Endodermal cell (in vitro differentiated cells): ENCODE measurements around the gene ADIPOQ. TPM values are rescaled to one million over a fixed set of nuclear protein-coding genes. Genes with fewer than 3 reads are reported as not detected.
"Not testable (repeated sequence)": the region's sequence is repeated elsewhere in the genome, so short reads cannot be mapped to it uniquely, and the experiment has no call there.

Experiments
- DNase-seq: peaks from one replicate; pipeline ENCODE4 v3.0.0-alpha.2; 2017
- H3K27ac ChIP-seq: 2 replicates; pipeline ENCODE4 v1.5.1; 2013; ENCODE audit warnings: mild to moderate bottlenecking, low read depth, low read length, moderate library complexity
- H3K27me3 ChIP-seq: 2 replicates; pipeline ENCODE4 v1.6.1; 2013; ENCODE audit warnings: mild to moderate bottlenecking, low read length, moderate library complexity; ENCODE audit not compliant: insufficient read depth, control insufficient read depth, poor library complexity, severe bottlenecking
- H3K36me3 ChIP-seq: 2 replicates; pipeline ENCODE4 v1.7.0; 2013; ENCODE audit warnings: mild to moderate bottlenecking, low read length, moderate library complexity; ENCODE audit not compliant: control insufficient read depth, insufficient read depth
- H3K4me1 ChIP-seq: one replicate; pipeline ENCODE4 v1.7.0; 2013; ENCODE audit warnings: low read length; ENCODE audit not compliant: control insufficient read depth, insufficient read depth
- H3K4me3 ChIP-seq: 2 replicates; pipeline ENCODE4 v1.5.1; 2013; ENCODE audit warnings: mild to moderate bottlenecking, low read length, moderate library complexity
- H3K9ac ChIP-seq: 2 replicates; pipeline ENCODE4 v1.6.1; 2013; ENCODE audit warnings: mild to moderate bottlenecking, low read length, moderate library complexity; ENCODE audit not compliant: poor library complexity, severe bottlenecking; ENCODE audit errors: extremely low read depth
- H3K9me3 ChIP-seq: 2 replicates; pipeline ENCODE4 v1.6.1; 2013; ENCODE audit warnings: mild to moderate bottlenecking, low read length, moderate library complexity; ENCODE audit not compliant: control insufficient read depth
- H3K27ac Mint-ChIP-seq: 2 replicates; pipeline ENCODE4 v1.8.0; 2020; ENCODE audit warnings: mixed read lengths
- H3K27me3 Mint-ChIP-seq: 2 replicates; pipeline ENCODE4 v1.8.0; 2021; ENCODE audit warnings: mild to moderate bottlenecking, mixed read lengths; ENCODE audit not compliant: insufficient read depth
- H3K36me3 Mint-ChIP-seq: 2 replicates; pipeline ENCODE4 v1.8.0; 2020; ENCODE audit warnings: low read depth, mixed read lengths
- H3K4me1 Mint-ChIP-seq: 2 replicates; pipeline ENCODE4 v1.8.0; 2020; ENCODE audit warnings: mixed read lengths
- H3K4me3 Mint-ChIP-seq: 2 replicates; pipeline ENCODE4 v1.8.0; 2020; ENCODE audit warnings: mild to moderate bottlenecking, moderate library complexity, mixed read lengths
- H3K9me3 Mint-ChIP-seq: 2 replicates; pipeline ENCODE4 v1.8.0; 2020; ENCODE audit warnings: mild to moderate bottlenecking, mixed read lengths
- WGBS, 2 experiments: methylation state at CpG; one replicate each; pipeline versions ENCODE4 v1.1.5 to v1.1.7; 2013; ENCODE audit warnings: missing lambda C conversion rate in 2 of 2, mixed read lengths in 1 of 2; ENCODE audit not compliant: insufficient coverage in 1 of 2, insufficient read length in 1 of 2; 5-methylcytosine and 5-hydroxymethylcytosine counted together
- total RNA-seq, 2 donors: library from RNA; stranded (reverse); fragmentation: NEBNext Ultra II Directional in 1 of 2; extraction: Animal tissue kit (Norgen Biotek cat#: 25700) in 1 of 2; gene quantifications; 2 replicates in 1 of 2; 3 replicates in 1 of 2; pipeline ENCODE4 v1.2.1, GENCODE V29; 2021
- TF ChIP-seq, protein P1 (sequence below): fragments of 200-600 bp; sonication (generic); conservative IDR thresholded peaks from 2 replicates; pipeline ENCODE4 v1.5.0; 2021; ENCODE audit warnings: antibody characterized with exemption, mild to moderate bottlenecking

Gene ADIPOQ
- total RNA-seq, 2 donors from 2014 or later = not detected

DNA sequence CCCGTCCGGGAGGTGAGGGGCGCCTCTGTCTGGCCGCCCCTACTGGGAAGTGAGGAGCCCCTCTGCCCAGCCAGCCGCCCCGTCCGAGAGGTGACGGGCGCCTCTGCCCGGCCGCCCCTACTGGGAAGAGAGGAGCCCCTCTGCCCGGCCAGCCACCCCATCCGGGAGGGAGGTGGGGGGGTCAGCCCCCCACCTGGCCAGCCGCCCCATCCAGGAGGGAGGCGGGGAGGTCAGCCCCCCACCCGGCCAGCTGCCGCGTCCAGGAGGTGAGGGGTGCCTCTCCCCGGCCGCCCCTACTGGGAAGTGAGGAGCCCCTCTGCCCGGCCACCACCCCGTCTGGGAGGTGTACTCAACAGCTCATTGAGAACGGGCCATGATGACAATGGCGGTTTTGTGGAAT is 31.7 kb downstream of the ADIPOQ start:
- H3K36me3 ChIP-seq, H3K4me3 Mint-ChIP-seq, H3K4me1 ChIP-seq, H3K4me3 ChIP-seq, H3K9ac ChIP-seq, H3K27ac Mint-ChIP-seq, H3K27me3 Mint-ChIP-seq, H3K27me3 ChIP-seq, H3K27ac ChIP-seq, H3K36me3 Mint-ChIP-seq, DNase-seq: not testable (repeated sequence)
- H3K9me3 ChIP-seq = peaks cover 15% of the 10 kb centered on the region
- Mint-ChIP-seq H3K4me1 (peaks cover 26% of the 10 kb centered on the region), H3K9me3 (peaks cover 27% of the 10 kb centered on the region)
- 83 to 94% methylated on average over 2 to 19 of the region's 24 CpGs for WGBS, 2 experiments

DNA sequence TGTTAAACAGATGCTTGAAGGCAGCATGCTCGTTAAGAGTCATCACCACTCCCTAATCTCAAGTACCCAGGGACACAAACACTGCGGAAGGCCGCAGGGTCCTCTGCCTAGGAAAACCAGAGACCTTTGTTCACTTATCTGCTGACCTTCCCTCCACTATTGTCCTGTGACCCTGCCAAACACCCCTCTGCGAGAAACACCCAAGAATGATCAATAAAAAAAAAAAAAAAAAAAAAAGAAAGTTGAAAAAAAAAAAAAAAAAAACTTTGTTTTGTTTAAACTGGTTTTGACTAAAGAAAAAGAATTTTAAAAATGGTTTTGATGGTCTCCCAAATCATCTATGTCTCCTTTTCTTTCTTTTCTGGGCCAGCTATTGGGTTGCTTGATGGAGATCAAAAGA is 32.3 kb downstream of the ADIPOQ start:
- H3K27me3 ChIP-seq, H3K36me3 Mint-ChIP-seq, H3K27ac Mint-ChIP-seq, H3K4me3 ChIP-seq, H3K9ac ChIP-seq, H3K27me3 Mint-ChIP-seq, H3K4me3 Mint-ChIP-seq, H3K36me3 ChIP-seq, H3K4me1 ChIP-seq, DNase-seq, H3K27ac ChIP-seq: not testable (repeated sequence)
- Mint-ChIP-seq H3K4me1 (peaks cover 20% of the 10 kb centered on the region), H3K9me3 (peaks cover 27% of the 10 kb centered on the region)
- WGBS, 2 experiments = no CpG with 5 or more reads among the region's 4 CpGs
- peaks cover 15% of the 10 kb centered on the region for H3K9me3 ChIP-seq

DNA sequence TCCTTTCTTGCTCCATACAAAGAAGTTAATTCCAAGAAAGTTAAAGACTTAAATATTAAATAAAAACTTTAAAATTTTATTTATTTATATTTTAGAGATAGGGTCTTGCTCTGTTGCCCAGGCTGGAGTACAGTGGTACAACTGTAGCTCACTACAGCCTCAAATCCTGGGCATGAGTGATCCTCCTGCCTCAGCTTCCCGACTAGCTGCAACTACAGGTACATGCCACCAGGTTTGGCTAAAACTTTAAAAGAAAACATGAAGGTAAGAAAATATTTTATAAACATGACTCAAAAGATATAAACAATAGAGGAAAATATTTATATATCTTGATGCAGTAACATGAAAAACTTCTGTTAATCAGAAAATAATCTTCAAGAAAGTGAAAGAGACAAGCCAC is 33.2 kb downstream of the ADIPOQ start:
- Histone ChIP-seq H3K9me3 (peaks cover 15% of the 10 kb centered on the region), H3K9ac (no peak overlapping the region), H3K36me3 (no peaks in the 10 kb centered on the region), H3K27ac (no peak overlapping the region), H3K27me3 (no peaks in the 10 kb centered on the region), H3K4me3 (no peak overlapping the region), H3K4me1 (peaks cover 2% of the 10 kb centered on the region)
- no peak for DNase-seq
- 93% methylated on average over 1 of the region's 1 CpG; no CpG with 5 or more reads in 1 of the 2 experiments for WGBS, 2 experiments
- Mint-ChIP-seq H3K27ac (no peak overlapping the region), H3K9me3 (peaks cover 27% of the 10 kb centered on the region), H3K36me3 (peaks cover 5% of the 10 kb centered on the region), H3K4me3 (no peak overlapping the region), H3K4me1 (peaks cover 13% of the 10 kb centered on the region), H3K27me3 (no peaks in the 10 kb centered on the region)
- TF ChIP-seq, protein P1, sequence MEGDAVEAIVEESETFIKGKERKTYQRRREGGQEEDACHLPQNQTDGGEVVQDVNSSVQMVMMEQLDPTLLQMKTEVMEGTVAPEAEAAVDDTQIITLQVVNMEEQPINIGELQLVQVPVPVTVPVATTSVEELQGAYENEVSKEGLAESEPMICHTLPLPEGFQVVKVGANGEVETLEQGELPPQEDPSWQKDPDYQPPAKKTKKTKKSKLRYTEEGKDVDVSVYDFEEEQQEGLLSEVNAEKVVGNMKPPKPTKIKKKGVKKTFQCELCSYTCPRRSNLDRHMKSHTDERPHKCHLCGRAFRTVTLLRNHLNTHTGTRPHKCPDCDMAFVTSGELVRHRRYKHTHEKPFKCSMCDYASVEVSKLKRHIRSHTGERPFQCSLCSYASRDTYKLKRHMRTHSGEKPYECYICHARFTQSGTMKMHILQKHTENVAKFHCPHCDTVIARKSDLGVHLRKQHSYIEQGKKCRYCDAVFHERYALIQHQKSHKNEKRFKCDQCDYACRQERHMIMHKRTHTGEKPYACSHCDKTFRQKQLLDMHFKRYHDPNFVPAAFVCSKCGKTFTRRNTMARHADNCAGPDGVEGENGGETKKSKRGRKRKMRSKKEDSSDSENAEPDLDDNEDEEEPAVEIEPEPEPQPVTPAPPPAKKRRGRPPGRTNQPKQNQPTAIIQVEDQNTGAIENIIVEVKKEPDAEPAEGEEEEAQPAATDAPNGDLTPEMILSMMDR = peak; percentile 54

DNA sequence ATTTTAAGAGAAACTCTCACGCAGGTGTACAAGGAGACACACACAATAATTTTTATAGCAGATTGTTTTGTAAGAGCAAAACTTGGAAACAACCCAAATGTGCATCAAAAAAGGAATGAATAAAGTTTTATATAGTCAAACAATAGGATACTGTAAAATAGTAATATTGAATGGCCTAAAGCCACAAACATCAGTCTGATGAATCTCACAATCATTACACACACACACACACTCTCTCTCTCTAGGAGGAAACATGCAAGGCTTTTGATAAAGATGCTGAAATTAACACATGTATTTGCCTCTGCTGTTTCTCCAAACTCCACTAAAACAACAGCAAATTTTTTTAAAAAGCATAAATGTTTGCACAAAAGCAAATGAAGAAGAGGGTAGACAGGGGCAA is 37.3 kb downstream of the ADIPOQ start:
- Histone ChIP-seq H3K9ac (no peak overlapping the region), H3K4me1 (no peaks in the 10 kb centered on the region), H3K4me3 (no peak overlapping the region), H3K9me3 (peaks cover 9% of the 10 kb centered on the region), H3K27ac (no peak overlapping the region), H3K36me3 (no peaks in the 10 kb centered on the region), H3K27me3 (no peaks in the 10 kb centered on the region)
- peaks cover 6% of the 10 kb centered on the region for H3K4me1 Mint-ChIP-seq
- H3K4me3 Mint-ChIP-seq = no peak overlapping the region
- TF ChIP-seq, protein P1 = no peak
- peaks cover 14% of the 10 kb centered on the region for H3K9me3 Mint-ChIP-seq
- no peaks in the 10 kb centered on the region for H3K27me3 Mint-ChIP-seq
- no peak overlapping the region for H3K27ac Mint-ChIP-seq
- no peak for DNase-seq
- H3K36me3 Mint-ChIP-seq = no peaks in the 10 kb centered on the region
- 100% methylated on average over 1 of the region's 1 CpG; no CpG with 5 or more reads in 1 of the 2 experiments for WGBS, 2 experiments
